IgD-negative memory B cell (primary cell): ENCODE results near the gene HS2ST1. TPM values are rescaled to one million over a fixed set of nuclear protein-coding genes. Genes with fewer than 3 reads are reported as not detected.

ENCODE experiments used
- H3K27ac Mint-ChIP-seq, 3 donors: one replicate each; pipeline ENCODE4 v1.8.0; 2020 to 2022; ENCODE audit warnings: mild to moderate bottlenecking in 3 of 3, mixed read lengths in 3 of 3, moderate library complexity in 1 of 3
- H3K27me3 Mint-ChIP-seq: one replicate; pipeline ENCODE4 v1.8.0; 2021; ENCODE audit warnings: mixed read lengths
- H3K36me3 Mint-ChIP-seq: one replicate; pipeline ENCODE4 v1.8.0; 2020; ENCODE audit warnings: mild to moderate bottlenecking, mixed read lengths
- H3K4me1 Mint-ChIP-seq, 3 donors: one replicate each; pipeline ENCODE4 v1.8.0; 2020 to 2022; ENCODE audit warnings: mixed read lengths in 3 of 3, mild to moderate bottlenecking in 1 of 3
- H3K4me3 Mint-ChIP-seq, 4 donors: one replicate each; pipeline ENCODE4 v1.8.0; 2020 to 2022; ENCODE audit warnings: mild to moderate bottlenecking in 4 of 4, mixed read lengths in 4 of 4, moderate library complexity in 3 of 4
- H3K9me3 Mint-ChIP-seq, 3 donors: one replicate each; pipeline ENCODE4 v1.8.0; 2020 to 2021; ENCODE audit warnings: mixed read lengths in 3 of 3, mild to moderate bottlenecking in 1 of 3
- polyA plus RNA-seq: library from polyadenylated mRNA; unstranded; fragments of 300-500 nt; fragmentation: Illumina TruSeq; gene quantifications from one replicate; pipeline ENCODE4 v1.2.3, GENCODE V29; 2021

Gene HS2ST1
- polyA plus RNA-seq, 1 donor from 2014 or later = 7.2 TPM

DNA sequence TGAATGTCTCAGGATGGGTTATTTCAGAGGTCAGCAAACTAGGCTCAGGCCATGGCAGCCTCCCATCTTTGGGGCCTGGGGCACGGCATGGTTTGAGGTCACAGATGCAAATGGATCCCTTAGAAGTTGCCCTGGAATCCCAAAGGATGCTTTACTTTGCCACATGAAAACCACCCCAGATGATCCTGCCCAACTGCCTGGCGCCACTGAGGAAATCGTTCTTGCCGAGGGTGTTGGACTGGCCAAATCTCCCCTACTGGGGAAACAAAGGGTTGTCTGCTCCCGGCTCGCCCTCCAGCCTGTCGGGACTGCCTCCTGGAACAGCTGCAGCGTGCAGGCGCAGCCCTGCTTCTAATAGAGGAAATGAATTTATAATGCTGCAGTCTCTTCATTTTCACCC is 241.2 kb downstream of the HS2ST1 start:
- no peaks in the 10 kb centered on the region for H3K9me3 Mint-ChIP-seq
- H3K27me3 Mint-ChIP-seq = peaks cover 15% of the 10 kb centered on the region
- H3K27ac Mint-ChIP-seq = no peak overlapping the region
- H3K36me3 Mint-ChIP-seq = no peaks in the 10 kb centered on the region
- H3K4me1 Mint-ChIP-seq = peaks cover 2 to 12% (median 8%) of the 10 kb centered on the region in 3 donors
- H3K4me3 Mint-ChIP-seq = no peak overlapping the region

- H3K27ac Mint-ChIP-seq = no peak overlapping the region
- H3K36me3 Mint-ChIP-seq = no peaks in the 10 kb centered on the region
- no peak overlapping the region for H3K4me3 Mint-ChIP-seq
- H3K9me3 Mint-ChIP-seq = no peaks in the 10 kb centered on the region
- H3K4me1 Mint-ChIP-seq = peaks cover 2 to 12% (median 8%) of the 10 kb centered on the region in 3 donors
- peaks cover 12% of the 10 kb centered on the region for H3K27me3 Mint-ChIP-seq
These were observed 241.7 kb downstream of the HS2ST1 start for GRCh38 chr1:87156124-87156523.

GRCh38 chr1:87159378-87159915 is 245.0 kb downstream of the HS2ST1 start:
- Mint-ChIP-seq H3K36me3 (no peaks in the 10 kb centered on the region), H3K9me3 (no peaks in the 10 kb centered on the region), H3K4me1 (no peaks in the 10 kb centered on the region), H3K27me3 (no peaks in the 10 kb centered on the region), H3K4me3 (no peak overlapping the region), H3K27ac (no peak overlapping the region)

Other genes with a start within 250 kb of the HS2ST1 start
- gene SH3GLB1, start 210.1 kb upstream of the HS2ST1 start, polyA plus RNA-seq = 42.1 TPM
- 378 TPM for gene SELENOF, start 509 bp upstream of the HS2ST1 start, polyA plus RNA-seq